SK-N-SH (cell line): ENCODE data around the gene SSX2IP. TPM values are rescaled to one million over a fixed set of nuclear protein-coding genes. Genes with fewer than 3 reads are reported as not detected.

Experiments used
- CTCF ChIA-PET: fragments of 300-600, 350-600 bp; formaldehyde crosslinking; extraction: SDS; loops from one replicate; lab custom pipeline; 2021; lab: Yijun Ruan, JAX
- POLR2A ChIA-PET: fragments of 350-600 bp; sonication (Branson Sonifier 250); formaldehyde crosslinking; extraction: SDS; loops from one replicate; lab custom pipeline; 2020; ENCODE audit warnings: antibody characterized with exemption, inconsistent platforms; lab: Yijun Ruan, JAX
- DNase-seq: peaks from one replicate; pipeline ENCODE4 v3.0.0; 2012
- H2AFZ ChIP-seq: fragments of 200-600 bp; sonication (generic); 2 replicates; pipeline ENCODE4 v1.8.1; 2016; ENCODE audit warnings: antibody characterized with exemption, mild to moderate bottlenecking, low read depth
- H3F3A ChIP-seq: fragments of 200-600 bp; sonication (generic); replicated peaks from 2 replicates; pipeline ENCODE3; 2016; ENCODE audit warnings: antibody characterized with exemption, mild to moderate bottlenecking; ENCODE audit not compliant: insufficient read depth
- H3K27ac ChIP-seq, 2 experiments: fragments of 200-500 bp in 1 of 2; fragments of 200-600 bp in 1 of 2; sonication (Bioruptor generic) in 1 of 2; sonication (generic), shearing (Covaris generic) in 1 of 2; 2 replicates each; pipeline versions ENCODE4 v1.5.1 to v1.6.1; 2014 to 2016; ENCODE audit warnings: low read depth in 2 of 2, inconsistent platforms in 1 of 2, low read length in 1 of 2, mild to moderate bottlenecking in 1 of 2, mixed read lengths in 1 of 2
- H3K27me3 ChIP-seq: fragments of 200-600 bp; sonication (generic), shearing (Covaris generic); 2 replicates; pipeline ENCODE4 v1.6.1; 2016; ENCODE audit warnings: mixed run types; ENCODE audit not compliant: insufficient read depth
- H3K36me3 ChIP-seq, 2 experiments: fragments of 200-500 bp in 1 of 2; fragments of 200-600 bp in 1 of 2; sonication (Bioruptor generic) in 1 of 2; sonication (generic) in 1 of 2; replicated peaks in 1 of 2; 2 replicates each; pipeline versions ENCODE3 to v1.5.1; 2014 to 2016; ENCODE audit warnings: low read length in 1 of 2, mild to moderate bottlenecking in 1 of 2; ENCODE audit not compliant: insufficient read depth in 2 of 2, control insufficient read depth in 1 of 2
- H3K4me1 ChIP-seq, 2 experiments: fragments of 200-500 bp in 1 of 2; fragments of 200-600 bp in 1 of 2; sonication (Bioruptor generic) in 1 of 2; sonication (generic), shearing (Covaris generic) in 1 of 2; 2 replicates each; pipeline versions ENCODE4 v1.5.1 to v1.6.1; 2014 to 2016; ENCODE audit warnings: low read depth in 1 of 2, low read length in 1 of 2, mixed run types in 1 of 2; ENCODE audit not compliant: insufficient read depth in 2 of 2, control insufficient read depth in 1 of 2
- H3K4me2 ChIP-seq: fragments of 200-600 bp; sonication (generic), shearing (Covaris generic); 2 replicates; pipeline ENCODE4 v1.6.1; 2017; ENCODE audit warnings: mixed run types
- H3K4me3 ChIP-seq, 2 experiments: fragments of 200-500 bp in 1 of 2; fragments of 200-600 bp in 1 of 2; sonication (Bioruptor generic) in 1 of 2; sonication (generic), shearing (Covaris generic) in 1 of 2; 2 replicates each; pipeline versions ENCODE4 v1.5.1 to v1.8.1; 2014 to 2016; ENCODE audit warnings: low read depth in 2 of 2, inconsistent platforms in 1 of 2, low read length in 1 of 2, mild to moderate bottlenecking in 1 of 2, mixed read lengths in 1 of 2, moderate library complexity in 1 of 2
- H3K79me2 ChIP-seq: fragments of 200-600 bp; sonication (generic); 2 replicates; pipeline ENCODE4 v1.8.1; 2017; ENCODE audit warnings: mild to moderate bottlenecking; ENCODE audit not compliant: insufficient read depth
- H3K9ac ChIP-seq: fragments of 200-600 bp; sonication (generic); 2 replicates; pipeline ENCODE4 v1.6.1; 2017; ENCODE audit warnings: mixed run types
- H3K9me2 ChIP-seq: fragments of 200-600 bp; sonication (generic); 2 replicates; pipeline ENCODE4 v1.6.1; 2017; ENCODE audit warnings: mixed run types
- H3K9me3 ChIP-seq: fragments of 200-600 bp; sonication (generic); 2 replicates; pipeline ENCODE4 v1.6.1; 2017; ENCODE audit warnings: mixed run types, mild to moderate bottlenecking, moderate library complexity
- H4K20me1 ChIP-seq: fragments of 200-600 bp; sonication (generic); 2 replicates; pipeline ENCODE4 v1.6.1; 2017; ENCODE audit warnings: mild to moderate bottlenecking, mixed run types; ENCODE audit not compliant: insufficient read depth
- ELF1 ChIP-seq: IDR thresholded peaks from 2 replicates; pipeline ENCODE4 v1.4.0; 2012
- EP300 ChIP-seq, 2 experiments: IDR thresholded peaks; 2 replicates each; pipeline versions ENCODE4 v1.4.0 to v1.6.1; 2012; ENCODE audit warnings: borderline replicate concordance in 1 of 2, low read depth in 1 of 2, low read length in 1 of 2
- EZH2phosphoT487 ChIP-seq: fragments of 200-600 bp; sonication (generic); IDR thresholded peaks from 2 replicates; pipeline ENCODE4 v1.6.1; 2017; ENCODE audit warnings: low read depth, mixed run types, mild to moderate bottlenecking, antibody characterized with exemption, moderate library complexity, borderline replicate concordance
- FOSL2 ChIP-seq: IDR thresholded peaks from 2 replicates; pipeline ENCODE4 v1.4.0; 2012; ENCODE audit warnings: low read depth, mild to moderate bottlenecking, moderate library complexity, borderline replicate concordance
- GABPA ChIP-seq: IDR thresholded peaks from 2 replicates; pipeline ENCODE4 v1.4.0; 2012; ENCODE audit warnings: low read depth, mild to moderate bottlenecking
- MAX ChIP-seq: IDR thresholded peaks from 2 replicates; pipeline ENCODE4 v1.4.0; 2012; ENCODE audit warnings: low read depth
- MXI1 ChIP-seq: IDR thresholded peaks from 2 replicates; pipeline ENCODE4 v1.6.1; 2012; ENCODE audit warnings: mild to moderate bottlenecking, low read depth, low read length, improper control_type of control experiment
- POLR2AphosphoS5 ChIP-seq: IDR thresholded peaks from 2 replicates; pipeline ENCODE4 v1.6.1; 2012; ENCODE audit warnings: low read depth, low read length
- RAD21 ChIP-seq: IDR thresholded peaks from 2 replicates; pipeline ENCODE4 v1.6.1; 2012; ENCODE audit warnings: mild to moderate bottlenecking, low read length
- RCOR1 ChIP-seq: fragments of 150-350 bp; IDR thresholded peaks from 2 replicates; pipeline ENCODE4 v1.6.1; 2017; ENCODE audit warnings: antibody characterized with exemption, low read length
- REST ChIP-seq: IDR thresholded peaks from 2 replicates; pipeline ENCODE4 v1.6.1; 2012; ENCODE audit warnings: mild to moderate bottlenecking, low read depth, low read length, moderate library complexity
- RFX5 ChIP-seq: IDR thresholded peaks from 2 replicates; pipeline ENCODE4 v1.6.1; 2012; ENCODE audit warnings: mild to moderate bottlenecking, improper control_type of control experiment, low read length
- TAF1 ChIP-seq: IDR thresholded peaks from 2 replicates; pipeline ENCODE4 v1.6.1; 2012; ENCODE audit warnings: low read depth, mild to moderate bottlenecking, low read length, moderate library complexity, borderline replicate concordance
- USF1 ChIP-seq: IDR thresholded peaks from 2 replicates; pipeline ENCODE4 v1.4.0; 2012; ENCODE audit warnings: low read depth, borderline replicate concordance
- WGBS: methylation state at CpG from one replicate; pipeline ENCODE4 v1.1.6; 2017; ENCODE audit warnings: low lambda C conversion rate; 5-methylcytosine and 5-hydroxymethylcytosine counted together
- polyA plus RNA-seq, 3 experiments: library from polyadenylated mRNA; depleted of rRNA; stranded (reverse); fragments of >200 nt; gene quantifications; 2 replicates each; pipeline ENCODE4 v1.2.3, GENCODE V29; 2012

SSX2IP gene
- polyA plus RNA-seq, 1 of the 3 experiments (the other 2 are of a cell fraction) = 7.7 TPM

GRCh38 chr1:84674021-84674420, 16.2 kb downstream of the SSX2IP start:
- Histone ChIP-seq H3K9me2 (no peaks in the 10 kb centered on the region), H3K36me3 (peaks cover 3 to 15% of the 10 kb centered on the region in 2 experiments), H4K20me1 (no peaks in the 10 kb centered on the region), H3K4me1 (no peaks in the 10 kb centered on the region), H3F3A (no peaks in the 10 kb centered on the region), H3K4me2 (no peak overlapping the region), H3K4me3 (no peak overlapping the region), H3K27ac (no peak overlapping the region), H3K9ac (no peak overlapping the region), H3K79me2 (peaks cover 26% of the 10 kb centered on the region; the same call in 1 of the 2 replicates), H3K9me3 (no peaks in the 10 kb centered on the region), H2AFZ (no peak overlapping the region), H3K27me3 (no peaks in the 10 kb centered on the region)
- TF ChIP-seq TAF1 (no peak), RAD21 (no peak), FOSL2 (no peak), POLR2AphosphoS5 (no peak), GABPA (no peak), MXI1 (no peak), RCOR1 (no peak), ELF1 (no peak), USF1 (no peak), EP300 (IDR thresholded peaks at IDR 0.05; ENCODE audit: borderline replicate concordance in 1 of 2, low read depth in 1 of 2, low read length in 1 of 2) (no peak), REST (no peak), EZH2phosphoT487 (no peak), RFX5 (no peak), MAX (no peak)
- WGBS = 94% methylated on average over 2 of the region's 2 CpGs
- POLR2A ChIA-PET = no interaction called here
- DNase-seq = no peak
- CTCF ChIA-PET = no interaction called here
